Measurements from ENCODE around the gene DPYD.

- TF ChIP-seq, protein P1, sequence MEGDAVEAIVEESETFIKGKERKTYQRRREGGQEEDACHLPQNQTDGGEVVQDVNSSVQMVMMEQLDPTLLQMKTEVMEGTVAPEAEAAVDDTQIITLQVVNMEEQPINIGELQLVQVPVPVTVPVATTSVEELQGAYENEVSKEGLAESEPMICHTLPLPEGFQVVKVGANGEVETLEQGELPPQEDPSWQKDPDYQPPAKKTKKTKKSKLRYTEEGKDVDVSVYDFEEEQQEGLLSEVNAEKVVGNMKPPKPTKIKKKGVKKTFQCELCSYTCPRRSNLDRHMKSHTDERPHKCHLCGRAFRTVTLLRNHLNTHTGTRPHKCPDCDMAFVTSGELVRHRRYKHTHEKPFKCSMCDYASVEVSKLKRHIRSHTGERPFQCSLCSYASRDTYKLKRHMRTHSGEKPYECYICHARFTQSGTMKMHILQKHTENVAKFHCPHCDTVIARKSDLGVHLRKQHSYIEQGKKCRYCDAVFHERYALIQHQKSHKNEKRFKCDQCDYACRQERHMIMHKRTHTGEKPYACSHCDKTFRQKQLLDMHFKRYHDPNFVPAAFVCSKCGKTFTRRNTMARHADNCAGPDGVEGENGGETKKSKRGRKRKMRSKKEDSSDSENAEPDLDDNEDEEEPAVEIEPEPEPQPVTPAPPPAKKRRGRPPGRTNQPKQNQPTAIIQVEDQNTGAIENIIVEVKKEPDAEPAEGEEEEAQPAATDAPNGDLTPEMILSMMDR (conservative IDR thresholded peaks at IDR 0.05) = no peak
- TF ChIP-seq ZFX (IDR thresholded peaks at IDR 0.05) = no peak
Measured at GRCh38 chr1:97364086-97364485, 556.7 kb downstream of the DPYD start.

Measured in C4-2B (cell line).